ENCODE measurements around the gene GFAP.
"Not testable (repeated sequence)": the region's sequence is repeated elsewhere in the genome, so short reads cannot be mapped to it uniquely, and the experiment has no call there.

GFAP gene

DNA sequence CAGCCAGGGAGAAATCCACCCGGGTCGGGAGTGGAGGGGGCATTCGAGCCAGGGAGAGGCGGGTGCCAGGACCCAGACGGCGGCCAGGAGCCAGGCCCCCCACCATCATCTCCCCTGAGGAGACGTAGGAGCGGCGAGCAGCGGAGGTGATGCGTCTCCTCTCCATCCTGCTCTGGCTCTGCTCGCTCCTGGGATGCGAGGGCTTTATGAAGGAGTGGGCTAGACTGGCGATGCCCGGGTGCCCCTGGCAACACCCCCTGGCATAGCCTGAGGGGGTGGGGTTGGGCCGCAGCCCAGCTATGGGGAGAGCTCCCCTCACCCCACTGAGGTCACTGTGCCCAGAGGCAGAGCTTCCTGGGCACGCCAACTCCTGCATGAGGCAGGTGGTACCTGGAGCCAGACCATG lies at the start of gene GFAP:
GFAP (minus strand) TSS at position 180 of the 406 bp plus-strand sequence; CDS start at position 166, 14 bp downstream.
- peak; percentile 37 for DNase-seq (ENCODE audit: low spot score)

DNA sequence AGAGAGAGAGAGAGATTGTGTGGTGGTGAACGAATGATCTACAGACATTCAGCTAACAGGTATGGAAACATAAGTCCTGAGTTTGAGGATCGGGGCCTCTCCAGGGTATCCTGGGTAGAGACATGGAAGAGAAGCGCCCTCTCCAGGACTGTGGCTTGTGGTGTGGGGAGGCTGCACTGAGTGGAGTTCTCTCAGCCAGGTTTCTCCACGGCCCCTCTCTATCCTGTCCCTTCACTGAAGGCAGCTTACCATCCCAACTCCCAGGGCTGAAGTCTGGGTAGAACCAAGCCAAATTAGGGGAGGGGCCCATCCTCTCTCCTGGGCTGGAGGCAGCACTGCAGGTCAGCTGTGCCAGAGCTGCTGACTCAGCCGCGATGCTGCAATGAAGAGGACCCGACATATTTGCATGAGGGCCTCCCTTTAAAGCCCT lies 46.6 kb upstream of the GFAP start:
- DNase-seq (ENCODE audit: low spot score), result peak; percentile 65

GRCh38 chr17:44960691-44961090 lies 45.4 kb upstream of the GFAP start:
- peak; percentile 28 for DNase-seq (ENCODE audit: low spot score)

- peak; percentile 43 for DNase-seq (ENCODE audit: low spot score)
Measured at GRCh38 chr17:44959821-44960531, 44.7 kb upstream of the GFAP start.

DNA sequence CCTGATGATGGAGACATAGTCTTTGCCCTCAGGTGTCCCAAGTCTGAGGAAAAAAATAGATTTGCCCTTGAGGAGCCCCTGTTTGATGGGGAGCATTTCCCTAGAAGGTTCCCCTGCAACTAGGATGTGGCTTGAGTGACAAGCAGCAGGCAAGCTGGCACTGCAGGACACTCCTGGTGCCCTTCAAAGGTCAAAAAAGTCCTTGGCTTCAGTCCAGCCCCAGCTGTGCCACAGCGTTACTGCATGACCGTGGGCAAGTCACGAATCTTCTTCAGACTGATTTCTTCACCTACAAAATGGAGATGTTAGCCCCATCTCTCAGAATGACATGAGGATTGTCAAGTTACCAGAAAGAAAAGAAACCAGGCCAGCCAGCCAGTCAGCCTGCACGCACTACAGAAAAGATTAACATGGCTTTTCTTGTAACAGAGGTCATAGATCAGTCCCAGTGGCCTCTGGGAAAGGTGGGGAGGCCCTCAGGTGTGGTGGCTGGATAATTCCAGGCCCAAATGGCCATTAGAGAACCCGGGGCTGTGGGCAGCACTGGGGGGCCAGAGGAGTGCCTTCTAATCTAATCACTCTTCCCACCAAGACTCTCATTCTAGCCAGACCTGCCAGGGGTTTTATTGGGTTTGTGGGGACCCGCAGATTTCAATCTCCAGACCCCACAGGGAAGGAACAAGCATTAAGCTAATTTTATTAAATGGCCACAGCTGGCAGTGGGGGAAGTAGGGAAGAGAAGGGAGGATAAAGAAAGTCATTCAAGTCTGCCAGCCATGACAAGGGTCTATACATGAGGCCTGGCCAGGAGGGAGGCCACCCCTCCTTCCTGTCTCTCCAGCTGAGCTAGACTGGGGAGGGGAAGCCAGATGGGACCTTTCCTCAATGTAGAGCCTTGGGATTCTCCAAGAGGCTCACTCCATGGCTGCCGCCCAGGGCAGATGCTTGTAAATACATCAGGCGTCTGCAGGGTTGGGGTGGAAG lies 42.0 kb upstream of the GFAP start:
- DNase-seq (ENCODE audit: low spot score), result peak; percentile 30

DNA sequence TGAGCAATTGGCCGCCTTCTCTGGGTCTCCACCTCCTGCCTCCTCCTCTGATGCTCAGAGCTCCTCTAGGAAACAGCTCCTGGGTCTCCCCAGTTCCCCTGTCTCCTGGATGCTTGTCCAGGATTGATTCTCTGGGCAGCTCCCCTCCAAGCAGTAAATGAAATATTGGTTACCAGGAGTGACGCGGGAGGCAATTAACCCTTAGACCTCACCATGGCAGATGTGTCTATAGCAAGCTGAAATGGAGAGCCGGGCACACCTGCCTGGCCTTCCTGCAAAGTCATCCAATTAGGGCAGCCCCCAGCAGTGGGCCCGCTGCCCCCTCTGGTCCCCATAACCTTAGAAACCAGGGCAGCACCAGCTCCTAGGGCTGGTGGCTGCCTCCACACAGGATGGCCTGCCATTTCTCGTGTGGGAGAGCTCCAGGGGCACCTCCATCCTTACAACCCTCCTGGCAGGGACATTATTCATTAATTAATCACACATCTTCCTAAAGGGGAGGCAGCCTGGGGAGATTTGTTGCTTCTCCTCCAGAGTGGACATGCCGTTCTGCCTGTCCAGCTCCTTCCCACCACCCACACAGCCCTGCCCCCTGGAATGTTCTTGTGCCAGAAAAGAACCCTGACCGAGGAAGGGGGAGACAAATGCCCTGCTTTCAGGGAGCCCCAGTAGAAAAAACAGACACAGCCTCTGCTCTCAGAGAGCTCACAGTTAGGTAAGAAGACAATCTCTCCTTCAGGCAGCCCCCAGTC lies 40.5 kb upstream of the GFAP start:
- DNase-seq (ENCODE audit: low spot score), result peak; percentile 30

GRCh38 chr17:44952946-44953475 lies 37.7 kb upstream of the GFAP start:
- peak; percentile 37 for DNase-seq (ENCODE audit: low spot score)

DNA sequence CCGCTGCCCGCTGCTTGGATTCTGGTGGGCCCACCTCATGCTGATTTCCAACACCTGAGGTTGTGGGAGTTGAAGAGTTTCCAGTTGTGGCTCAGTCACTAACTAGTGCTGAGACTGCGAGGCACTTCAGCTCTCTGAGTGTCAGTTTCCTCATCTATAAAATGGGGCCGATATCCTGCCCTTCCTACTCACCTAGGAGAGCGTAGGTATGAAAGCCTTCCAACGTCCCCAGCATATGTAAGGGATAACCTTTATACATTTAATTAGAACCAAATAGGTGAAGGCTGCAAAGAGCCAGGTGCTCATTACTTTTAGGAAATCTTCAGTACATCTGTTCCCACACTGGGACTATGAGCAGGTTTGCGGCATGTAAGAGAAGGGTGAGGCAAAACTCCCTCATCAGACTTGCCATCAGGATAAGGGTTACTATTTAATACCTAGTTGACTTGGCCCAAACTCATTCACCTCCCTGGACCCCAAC lies 33.1 kb upstream of the GFAP start:
- no peak for DNase-seq (ENCODE audit: low spot score)

- peak; percentile 99 for DNase-seq (ENCODE audit: low spot score)
Measured at GRCh38 chr17:44947461-44948314, 32.4 kb upstream of the GFAP start, which contains the start of gene KIF18B. Gene KIF18B, minus strand, starts transcription at chr17:44947773. Its CDS starts 11,429 bp downstream, at chr17:44936344.

- DNase-seq (ENCODE audit: low spot score), result not testable (repeated sequence)
Measured at GRCh38 chr17:44945652-44946051, 30.4 kb upstream of the GFAP start.

DNA sequence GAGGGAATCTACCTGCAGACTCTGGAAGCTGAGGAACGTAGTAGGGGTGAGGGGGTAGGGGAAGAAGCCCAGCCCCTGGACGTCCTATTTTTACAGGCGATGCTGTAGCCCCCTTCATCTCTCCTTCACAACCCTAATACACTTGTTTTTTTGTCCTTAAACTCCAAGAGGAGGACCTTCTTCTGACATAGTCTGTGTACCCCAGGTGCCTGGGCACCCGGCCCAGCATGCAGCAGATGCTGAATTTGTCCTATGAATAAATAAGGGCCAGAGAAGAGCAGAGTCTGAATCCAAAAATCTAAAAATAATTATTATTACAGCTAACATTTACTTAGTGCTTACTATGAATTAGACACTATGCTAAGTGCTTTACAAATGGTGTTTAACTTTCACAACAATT lies 27.2 kb upstream of the GFAP start:
- DNase-seq (ENCODE audit: low spot score), result peak; percentile 29

DNA sequence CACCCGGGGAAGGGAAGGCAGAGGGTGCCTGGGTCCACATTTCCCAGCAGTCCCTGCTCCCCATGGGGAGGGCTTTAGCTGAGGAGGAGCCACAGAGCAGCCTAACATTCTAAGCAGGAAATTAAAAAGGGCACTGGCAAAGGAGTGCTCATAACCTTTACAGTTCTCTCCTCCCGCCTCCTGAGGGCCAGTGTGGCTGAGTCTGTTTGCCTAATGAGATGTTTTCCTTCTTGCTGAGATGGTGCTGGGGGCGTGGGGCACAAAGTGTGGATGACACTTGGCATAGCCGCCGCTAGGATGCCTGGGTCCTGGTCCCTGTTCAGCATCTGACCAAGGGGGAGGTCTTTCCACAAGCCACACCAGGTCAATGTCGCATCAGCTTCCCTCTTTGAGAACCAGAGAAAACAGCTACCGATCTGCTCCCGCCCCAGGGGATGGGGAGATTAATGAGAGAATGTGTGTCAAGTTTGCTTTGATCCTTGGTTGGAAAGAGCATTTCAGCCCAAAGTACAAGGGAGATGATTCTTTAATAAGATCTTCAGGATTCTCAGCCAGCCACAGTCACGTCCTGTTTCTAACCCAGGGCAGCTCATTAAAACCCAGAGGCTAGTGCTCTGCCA lies 26.5 kb upstream of the GFAP start:
- DNase-seq (ENCODE audit: low spot score), result peak; percentile 44

DNA sequence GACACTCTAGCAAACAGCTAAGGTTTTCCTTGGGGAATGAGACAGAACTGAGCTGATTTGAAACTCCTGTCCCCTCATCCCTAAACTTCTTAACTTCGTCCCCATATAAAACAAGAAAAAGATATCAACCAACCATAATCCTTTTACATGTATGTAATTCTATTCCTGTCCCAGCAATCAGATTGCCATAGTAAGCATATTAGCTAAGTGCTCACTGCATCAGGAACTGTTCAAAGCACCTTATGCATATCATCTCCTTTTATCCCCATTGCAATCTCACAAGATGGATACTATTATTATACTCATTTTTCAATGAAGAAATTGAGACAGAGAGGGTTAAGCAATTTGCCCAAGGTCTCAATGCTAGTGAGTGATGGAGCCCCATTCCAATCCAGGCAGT lies 25.5 kb upstream of the GFAP start:
- no peak for DNase-seq (ENCODE audit: low spot score)

GRCh38 chr17:44940317-44940716 lies 25.0 kb upstream of the GFAP start:
- DNase-seq (ENCODE audit: low spot score), result no peak

DNA sequence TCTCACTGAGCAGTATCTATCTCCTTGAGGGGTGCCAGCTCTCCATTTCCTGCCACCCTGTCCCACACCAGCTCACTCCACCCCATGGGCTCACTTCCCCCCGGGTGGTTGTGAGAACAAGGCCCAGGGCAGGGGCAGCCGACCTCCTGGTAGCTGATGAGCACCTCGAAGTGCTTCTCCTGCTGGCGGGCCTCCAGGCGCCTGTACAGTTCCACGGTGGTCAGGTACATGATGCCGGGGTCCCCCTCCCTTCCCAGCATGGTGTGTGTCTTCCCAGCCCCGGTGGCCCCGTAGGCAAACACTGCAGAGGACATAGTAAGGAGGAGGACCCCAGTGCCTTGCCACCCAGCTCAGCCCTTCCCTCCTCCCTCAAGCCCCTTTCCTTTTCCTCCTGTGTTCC lies 19.8 kb upstream of the GFAP start:
- peak; percentile 40 for DNase-seq (ENCODE audit: low spot score)

- DNase-seq (ENCODE audit: low spot score), result no peak
Measured at GRCh38 chr17:44934745-44935105, 19.4 kb upstream of the GFAP start.

GRCh38 chr17:44933824-44934744 lies 18.8 kb upstream of the GFAP start:
- DNase-seq (ENCODE audit: low spot score), result no peak

- no peak for DNase-seq (ENCODE audit: low spot score)
Measured at GRCh38 chr17:44932787-44933097, 17.4 kb upstream of the GFAP start.

- no peak for DNase-seq (ENCODE audit: low spot score)
Measured at GRCh38 chr17:44932096-44932786, 16.9 kb upstream of the GFAP start.

All from D341Med (cell line).